RWPE1 (cell line): ENCODE data around the gene CLDND2.

Experiments used
- CTCF ChIA-PET: fragments of 350-600 bp; sonication (Branson Sonifier 250); formaldehyde crosslinking; extraction: SDS; loops from one replicate; lab custom pipeline; 2021; lab: Yijun Ruan, JAX
- POLR2A ChIA-PET: fragments of 400-600 bp; formaldehyde crosslinking; extraction: SDS; loops from one replicate; lab custom pipeline; 2020; ENCODE audit warnings: antibody characterized with exemption; ENCODE audit not compliant: low non-redundant PET; lab: Yijun Ruan, JAX
- DNase-seq: peaks from one replicate; pipeline ENCODE4 v3.0.0; 2012; ENCODE audit warnings: low spot score
- H3K27ac ChIP-seq: fragments of 450-650 bp; 2 replicates; pipeline ENCODE4 v1.5.1; 2017
- TF ChIP-seq, protein P1 (sequence below): fragments of 450-650 bp; conservative IDR thresholded peaks from 2 replicates; pipeline ENCODE4 v1.5.1; 2017; ENCODE audit warnings: low read depth, mild to moderate bottlenecking

CLDND2 gene

GRCh38 chr19:51326216-51327065 is 42.4 kb downstream of the CLDND2 start:
- no peak overlapping the region for H3K27ac ChIP-seq
- DNase-seq: no peak
- ChIA-PET POLR2A (no interaction called here), CTCF (no interaction called here)
- TF ChIP-seq, protein P1, sequence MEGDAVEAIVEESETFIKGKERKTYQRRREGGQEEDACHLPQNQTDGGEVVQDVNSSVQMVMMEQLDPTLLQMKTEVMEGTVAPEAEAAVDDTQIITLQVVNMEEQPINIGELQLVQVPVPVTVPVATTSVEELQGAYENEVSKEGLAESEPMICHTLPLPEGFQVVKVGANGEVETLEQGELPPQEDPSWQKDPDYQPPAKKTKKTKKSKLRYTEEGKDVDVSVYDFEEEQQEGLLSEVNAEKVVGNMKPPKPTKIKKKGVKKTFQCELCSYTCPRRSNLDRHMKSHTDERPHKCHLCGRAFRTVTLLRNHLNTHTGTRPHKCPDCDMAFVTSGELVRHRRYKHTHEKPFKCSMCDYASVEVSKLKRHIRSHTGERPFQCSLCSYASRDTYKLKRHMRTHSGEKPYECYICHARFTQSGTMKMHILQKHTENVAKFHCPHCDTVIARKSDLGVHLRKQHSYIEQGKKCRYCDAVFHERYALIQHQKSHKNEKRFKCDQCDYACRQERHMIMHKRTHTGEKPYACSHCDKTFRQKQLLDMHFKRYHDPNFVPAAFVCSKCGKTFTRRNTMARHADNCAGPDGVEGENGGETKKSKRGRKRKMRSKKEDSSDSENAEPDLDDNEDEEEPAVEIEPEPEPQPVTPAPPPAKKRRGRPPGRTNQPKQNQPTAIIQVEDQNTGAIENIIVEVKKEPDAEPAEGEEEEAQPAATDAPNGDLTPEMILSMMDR: no peak

GRCh38 chr19:51325161-51325976 is 43.4 kb downstream of the CLDND2 start:
- TF ChIP-seq, protein P1: no peak
- ChIA-PET CTCF (no interaction called here), POLR2A (no interaction called here)
- H3K27ac ChIP-seq: no peak overlapping the region
- no peak for DNase-seq

DNA sequence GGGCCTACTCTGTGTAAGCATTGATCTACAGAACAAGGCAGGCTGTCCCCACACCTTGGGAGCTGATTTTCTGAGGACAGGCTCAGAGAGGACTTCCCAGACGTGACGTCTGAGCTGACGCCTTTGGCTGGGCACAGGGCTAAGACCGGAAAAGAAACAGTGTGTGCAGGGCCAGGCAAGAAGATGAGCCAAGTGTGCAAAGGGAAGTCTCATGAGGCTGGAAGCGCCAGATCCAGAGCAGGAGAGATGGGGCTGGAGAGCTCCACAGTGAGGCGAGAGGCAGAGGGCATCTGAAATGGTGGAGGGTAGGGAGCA is 44.7 kb downstream of the CLDND2 start:
- no peak overlapping the region for H3K27ac ChIP-seq
- ChIA-PET CTCF (no interaction called here), POLR2A (no interaction called here)
- TF ChIP-seq, protein P1: no peak
- DNase-seq: no peak

DNA sequence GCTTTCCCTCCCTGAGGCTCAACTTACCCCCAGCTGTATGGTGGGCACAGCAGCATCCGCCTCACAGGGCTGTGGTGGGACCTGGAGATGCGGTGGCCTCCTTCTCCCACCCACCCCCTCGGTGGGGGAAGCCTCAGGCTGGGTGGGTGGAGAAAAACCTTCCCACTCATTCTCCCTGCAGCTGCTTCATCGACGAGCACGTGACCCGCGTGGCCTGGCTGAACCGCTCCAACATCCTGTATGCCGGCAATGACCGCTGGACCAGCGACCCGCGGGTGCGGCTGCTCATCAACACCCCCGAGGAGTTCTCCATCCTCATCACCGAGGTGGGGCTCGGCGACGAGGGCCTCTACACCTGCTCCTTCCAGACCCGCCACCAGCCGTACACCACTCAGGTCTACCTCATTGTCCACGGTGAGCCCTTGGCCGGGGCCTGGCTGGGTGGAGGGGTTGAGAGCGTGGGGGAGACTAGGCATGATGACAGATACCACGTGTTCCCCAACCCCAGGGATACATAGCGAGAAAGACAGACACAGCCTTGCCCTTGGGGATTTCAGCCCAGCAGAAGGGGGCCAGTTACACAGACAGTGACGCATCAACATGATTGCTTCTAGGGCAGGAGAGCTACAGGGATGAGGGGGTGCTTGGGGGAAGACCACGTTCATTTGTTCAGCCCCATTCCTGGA is 45.2 kb downstream of the CLDND2 start:
- ChIA-PET CTCF (no interaction called here), POLR2A (no interaction called here)
- H3K27ac ChIP-seq: no peak overlapping the region
- DNase-seq: no peak
- TF ChIP-seq, protein P1: no peak

GRCh38 chr19:51321799-51322198 is 47.0 kb downstream of the CLDND2 start:
- no peak for DNase-seq
- H3K27ac ChIP-seq: no peak overlapping the region
- CTCF ChIA-PET: no interaction called here
- TF ChIP-seq, protein P1: no peak
- POLR2A ChIA-PET: no interaction called here

GRCh38 chr19:51320280-51320657 is 48.5 kb downstream of the CLDND2 start:
- POLR2A ChIA-PET: no interaction called here
- CTCF ChIA-PET: no interaction called here
- DNase-seq: no peak
- no peak overlapping the region for H3K27ac ChIP-seq
- TF ChIP-seq, protein P1: no peak
